ENCODE results near the gene CDKL1.

DNA sequence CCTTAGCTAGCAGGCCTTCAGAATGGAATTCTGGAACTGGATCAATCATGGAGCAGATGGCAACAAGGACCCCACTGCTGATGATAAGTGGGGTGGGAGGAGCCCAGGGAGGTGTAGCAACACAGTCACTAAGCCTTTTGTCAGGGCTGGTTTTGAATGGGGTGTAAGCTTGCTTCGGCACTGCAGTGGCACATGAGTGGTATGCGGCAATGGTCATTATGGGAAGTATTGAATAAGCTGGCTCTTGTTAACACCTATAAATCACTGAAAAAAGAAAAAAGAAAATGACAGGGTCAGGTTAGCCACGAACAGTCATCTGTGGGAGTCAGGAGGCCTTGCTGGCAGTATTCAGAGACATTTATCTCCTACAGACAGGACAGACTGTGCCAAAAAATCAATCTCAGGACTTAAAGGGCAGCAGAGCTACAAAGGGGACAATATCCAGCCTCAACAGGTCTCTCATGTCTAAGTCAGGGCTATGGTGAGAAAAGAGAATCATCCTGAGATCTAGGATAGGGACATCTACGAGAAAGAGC is 19.1 kb downstream of the CDKL1 start:
- TF ChIP-seq CTCF (IDR thresholded peaks at IDR 0.05): no peak
- TF ChIP-seq EZH2 (IDR thresholded peaks at IDR 0.05; ENCODE audit: borderline replicate concordance, insufficient read depth, low read depth, low read length, poor library complexity, severe bottlenecking): no peak
